AG09309 (cell line): ENCODE measurements around the gene CAV1.

Source experiments
- DNase-seq: peaks from one replicate; pipeline ENCODE4 v3.0.0-alpha.2; 2010; ENCODE audit warnings: low read depth
- H3K4me3 ChIP-seq: 2 replicates; pipeline ENCODE4 v1.5.1; 2011; ENCODE audit warnings: mild to moderate bottlenecking, low read depth, low read length, moderate library complexity; ENCODE audit not compliant: control insufficient read depth
- CTCF ChIP-seq: IDR thresholded peaks from 2 replicates; pipeline ENCODE4 v1.5.1; 2011; ENCODE audit warnings: mild to moderate bottlenecking, low read depth, low read length, inconsistent platforms; ENCODE audit not compliant: insufficient read depth, control insufficient read depth; ENCODE audit errors: missing control alignments

The CAV1 gene

GRCh38 chr7:116570306-116570705 lies 45.5 kb downstream of the CAV1 start:
- DNase-seq = no peak
- no peak for TF ChIP-seq CTCF
- H3K4me3 ChIP-seq = no peak overlapping the region

GRCh38 chr7:116571037-116571436 lies 46.2 kb downstream of the CAV1 start:
- peak; percentile 66 for DNase-seq
- H3K4me3 ChIP-seq = no peak overlapping the region
- TF ChIP-seq CTCF = no peak

GRCh38 chr7:116571552-116571951 lies 46.7 kb downstream of the CAV1 start:
- H3K4me3 ChIP-seq = no peak overlapping the region
- TF ChIP-seq CTCF = no peak
- no peak for DNase-seq

- H3K4me3 ChIP-seq = no peak overlapping the region
- TF ChIP-seq CTCF = no peak
- DNase-seq = no peak
These were observed 47.2 kb downstream of the CAV1 start for GRCh38 chr7:116572036-116572435.

- no peak for DNase-seq
- no peak for TF ChIP-seq CTCF
- no peak overlapping the region for H3K4me3 ChIP-seq
These were observed 48.7 kb downstream of the CAV1 start for GRCh38 chr7:116573541-116573940.

- DNase-seq = no peak
- no peak for TF ChIP-seq CTCF
- no peak overlapping the region for H3K4me3 ChIP-seq
These were observed 49.4 kb downstream of the CAV1 start for GRCh38 chr7:116574025-116574822.

- TF ChIP-seq CTCF = no peak
- DNase-seq = no peak
- no peak overlapping the region for H3K4me3 ChIP-seq
These were observed 51.0 kb downstream of the CAV1 start for GRCh38 chr7:116575853-116576252.
